Skeletal muscle tissue (tissue), 4 donors: ENCODE measurements around the gene ACAP2. TPM values are rescaled to one million over a fixed set of nuclear protein-coding genes. Genes with fewer than 3 reads are reported as not detected.

Source experiments
- H3K27ac ChIP-seq: one replicate; pipeline ENCODE4 v1.7.0; 2013; ENCODE audit warnings: mild to moderate bottlenecking, low read depth, low read length, inconsistent platforms
- H3K27me3 ChIP-seq, 3 donors: one replicate each; pipeline ENCODE4 v1.7.0; 2013; ENCODE audit warnings: low read length in 3 of 3; ENCODE audit not compliant: control insufficient read depth in 3 of 3, insufficient read depth in 3 of 3
- H3K36me3 ChIP-seq, 3 donors: one replicate each; pipeline ENCODE4 v1.7.0; 2013; ENCODE audit warnings: low read length in 3 of 3; ENCODE audit not compliant: control insufficient read depth in 3 of 3, insufficient read depth in 3 of 3
- H3K4me1 ChIP-seq, 3 donors: one replicate each; pipeline ENCODE4 v1.7.0; 2013; ENCODE audit warnings: low read length in 3 of 3, mild to moderate bottlenecking in 3 of 3; ENCODE audit not compliant: control insufficient read depth in 3 of 3, insufficient read depth in 3 of 3
- H3K4me3 ChIP-seq, 3 donors: one replicate each; pipeline ENCODE4 v1.7.0; 2013; ENCODE audit warnings: low read length in 3 of 3
- H3K9ac ChIP-seq, 3 donors: one replicate each; pipeline ENCODE4 v1.7.0; 2013; ENCODE audit warnings: low read length in 3 of 3, mild to moderate bottlenecking in 3 of 3, moderate library complexity in 2 of 3, low read depth in 1 of 3
- H3K9me3 ChIP-seq, 3 donors: one replicate each; pipeline ENCODE4 v1.7.0; 2013; ENCODE audit warnings: low read length in 3 of 3; ENCODE audit not compliant: control insufficient read depth in 3 of 3
- total RNA-seq: library from RNA; depleted of rRNA; stranded (reverse); fragments of >200 nt; gene quantifications from one replicate; pipeline ENCODE4 v1.2.3, GENCODE V29; 2014
- donor health status: Osteomylitis.

Gene ACAP2
- total RNA-seq, 1 donor from 2014 or later, result 52.7 TPM

DNA sequence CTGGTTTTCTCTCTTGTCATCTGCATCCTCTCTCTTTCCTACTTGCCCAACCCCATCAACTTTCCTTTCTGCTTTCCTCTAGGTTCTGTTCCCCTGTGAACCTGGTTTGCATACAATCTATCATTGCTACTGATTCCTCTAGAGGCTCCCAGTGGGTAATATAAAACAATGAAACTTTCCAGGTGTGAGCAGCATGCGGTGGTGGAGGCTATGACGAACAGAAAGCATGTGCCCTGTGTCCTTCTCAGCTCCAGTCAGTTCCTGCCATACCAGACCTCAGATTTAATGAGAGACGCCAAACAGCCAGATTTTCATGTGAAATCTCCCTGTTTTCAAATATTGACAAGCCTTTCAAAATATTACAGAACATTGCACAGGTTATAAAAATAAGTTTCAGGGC is 3.5 kb upstream of the ACAP2 start:
- Histone ChIP-seq H3K9me3 (no peaks in the 10 kb centered on the region), H3K4me3 (no peak overlapping the region), H3K9ac (no peak overlapping the region)

DNA sequence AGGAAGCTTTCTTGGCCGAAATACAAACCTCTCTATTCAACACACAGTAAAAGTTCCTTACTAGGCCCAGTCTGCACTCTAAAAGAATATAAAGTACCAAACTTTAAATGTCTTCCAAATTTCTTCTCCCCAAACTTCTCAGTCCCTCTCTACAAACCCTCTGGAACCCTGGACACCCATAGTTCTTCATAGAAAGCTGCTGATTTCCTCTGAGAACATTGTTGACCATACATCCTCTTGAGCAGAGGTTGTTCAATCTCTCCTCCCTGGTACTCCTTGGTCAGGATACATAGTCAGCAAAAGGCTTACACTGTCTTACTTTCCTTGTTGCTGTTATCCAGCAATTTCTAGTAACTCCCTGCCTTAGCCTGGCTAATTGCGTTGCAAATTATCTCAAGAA is 3.1 kb upstream of the ACAP2 start:
- peaks cover 12 to 17% (median 16%) of the 10 kb centered on the region in 3 donors for H3K4me1 ChIP-seq
- no peak overlapping the region for H3K4me3 ChIP-seq
- no peak overlapping the region for H3K9ac ChIP-seq
- no peaks in the 10 kb centered on the region for H3K36me3 ChIP-seq
- H3K9me3 ChIP-seq, result no peaks in the 10 kb centered on the region
- H3K27ac ChIP-seq, result no peak overlapping the region
- H3K27me3 ChIP-seq, result no peaks in the 10 kb centered on the region

More for the DNA sequence above, 3.5 kb upstream of the ACAP2 start:
- H3K27me3 ChIP-seq, result no peaks in the 10 kb centered on the region
- H3K4me1 ChIP-seq, result peaks cover 8 to 17% (median 13%) of the 10 kb centered on the region in 3 donors
- no peaks in the 10 kb centered on the region for H3K36me3 ChIP-seq
- no peak overlapping the region for H3K27ac ChIP-seq

DNA sequence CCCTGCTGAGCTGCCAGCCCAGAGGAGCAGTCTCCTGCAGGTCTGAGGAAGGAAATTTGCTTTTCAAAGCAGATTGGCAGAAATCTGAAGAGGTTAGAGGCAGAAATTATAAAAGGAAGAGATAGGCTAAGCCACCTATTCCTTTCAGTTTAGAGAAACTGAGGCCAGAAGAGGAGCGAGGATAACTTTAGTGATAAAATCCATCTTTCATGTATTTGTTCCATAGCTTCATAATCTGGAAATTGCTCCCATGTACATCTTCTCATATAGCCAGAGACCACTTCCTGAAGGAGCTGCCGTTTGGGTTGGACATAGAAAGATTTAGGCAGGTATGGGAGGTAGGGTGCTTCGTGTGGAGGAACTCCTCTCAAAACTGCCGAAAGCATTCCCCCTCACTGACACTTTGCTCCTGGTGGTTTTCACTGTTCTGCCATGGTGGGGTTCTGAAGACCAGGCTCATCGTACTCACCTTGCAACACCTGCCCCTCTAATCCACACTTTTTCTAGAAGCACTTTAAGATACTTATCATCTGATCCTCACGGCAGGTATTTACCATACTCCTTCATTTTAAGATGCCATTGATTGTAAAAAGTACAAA is 670 bp upstream of the ACAP2 start:
- Histone ChIP-seq H3K27me3 (no peaks in the 10 kb centered on the region), H3K9ac (peak overlapping the region; percentile 52 to 83 (median 80)), H3K4me1 (peaks cover 12 to 23% (median 17%) of the 10 kb centered on the region in 3 donors), H3K4me3 (peak overlapping the region; percentile 41 to 87 (median 71)), H3K9me3 (no peaks in the 10 kb centered on the region), H3K27ac (peak overlapping the region; percentile 26), H3K36me3 (no peaks in the 10 kb centered on the region)

DNA sequence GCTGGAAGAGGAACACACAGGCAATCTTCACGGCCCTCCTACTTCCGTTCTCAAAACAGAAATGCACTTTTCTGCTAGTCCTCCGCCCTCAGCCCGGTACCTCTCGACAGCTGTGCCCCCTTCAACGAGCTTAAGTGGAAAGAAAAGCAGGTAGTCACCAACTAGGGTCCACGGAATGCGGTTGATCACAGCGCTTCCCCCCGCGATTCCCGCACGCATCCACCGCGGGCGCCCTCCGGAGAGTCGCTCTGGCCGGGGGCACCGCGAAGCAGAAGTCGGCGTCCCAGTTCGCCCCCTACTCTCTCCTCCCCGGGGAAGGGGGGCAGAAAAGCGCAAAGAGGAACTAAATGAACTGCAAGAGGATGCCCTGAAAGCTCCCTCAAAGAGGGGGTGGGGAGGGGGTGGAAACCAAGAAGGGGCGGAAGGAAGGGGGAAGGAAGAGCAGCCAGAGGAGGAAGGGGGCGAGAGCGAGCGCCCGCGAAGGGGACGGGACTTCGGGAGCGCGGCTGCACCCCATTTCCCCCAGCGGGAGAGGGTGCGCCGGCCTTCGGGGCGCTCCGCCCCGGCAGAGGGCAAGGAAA is 738 bp downstream of the ACAP2 start:
- H3K27me3 ChIP-seq, result no peaks in the 10 kb centered on the region
- H3K4me1 ChIP-seq, result peaks cover 12 to 23% (median 17%) of the 10 kb centered on the region in 3 donors
- peak overlapping the region; percentile 93 for H3K27ac ChIP-seq
- H3K36me3 ChIP-seq, result no peaks in the 10 kb centered on the region
- H3K4me3 ChIP-seq, result peak overlapping the region; percentile 81 to 88 (median 86)
- H3K9me3 ChIP-seq, result no peaks in the 10 kb centered on the region
- peak overlapping the region; percentile 87 to 98 (median 92) for H3K9ac ChIP-seq

DNA sequence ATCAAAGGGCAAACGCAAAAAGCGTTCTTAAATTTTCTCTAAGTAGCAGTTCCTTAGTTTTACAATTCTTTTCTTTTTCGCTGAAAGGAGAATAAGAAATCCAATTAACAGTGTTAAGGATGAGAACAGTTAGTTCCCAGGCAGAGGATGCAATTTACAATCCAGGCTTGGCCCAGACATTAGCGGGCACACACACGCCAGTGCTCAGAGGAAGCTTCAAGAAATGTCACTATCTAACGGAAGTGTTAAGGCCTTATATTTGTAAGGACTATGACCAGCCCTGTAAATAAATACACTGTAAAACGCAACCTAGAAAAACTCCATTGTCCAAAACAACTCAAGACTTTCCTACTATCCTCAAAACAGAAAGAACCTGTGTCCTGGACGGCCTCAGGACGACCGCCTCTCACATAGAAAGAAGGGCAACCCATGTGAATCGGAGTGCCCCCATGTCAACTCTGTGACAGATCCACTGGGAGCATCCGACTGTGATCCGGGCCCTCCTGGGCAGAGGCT is 1.3 kb downstream of the ACAP2 start:
- H3K4me1 ChIP-seq, result peaks cover 12 to 23% (median 17%) of the 10 kb centered on the region in 3 donors
- H3K27ac ChIP-seq, result peak overlapping the region; percentile 93
- no peaks in the 10 kb centered on the region for H3K9me3 ChIP-seq
- H3K36me3 ChIP-seq, result no peaks in the 10 kb centered on the region
- peak overlapping the region; percentile 87 to 98 (median 92) for H3K9ac ChIP-seq
- no peaks in the 10 kb centered on the region for H3K27me3 ChIP-seq
- H3K4me3 ChIP-seq, result peak overlapping the region; percentile 81 to 88 (median 86)

DNA sequence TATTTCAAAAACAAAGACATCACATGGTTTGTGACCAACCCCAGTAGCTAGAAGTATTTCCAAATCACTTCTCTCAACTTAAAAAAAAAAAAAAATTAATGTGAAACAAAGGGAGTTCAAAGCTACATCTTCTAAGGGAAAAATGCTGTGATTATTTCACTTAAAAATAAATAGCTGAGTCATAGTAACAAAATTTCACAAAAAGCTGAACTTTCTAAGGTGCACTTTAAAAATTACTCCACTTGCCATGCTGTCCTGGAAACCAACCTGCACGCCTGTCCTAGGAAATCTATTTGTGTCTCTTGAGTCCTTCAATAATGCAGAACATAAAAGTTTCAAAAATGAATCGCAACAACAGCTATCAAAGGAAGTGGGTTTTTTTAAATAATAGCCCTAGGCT is 1.8 kb downstream of the ACAP2 start:
- Histone ChIP-seq H3K9me3 (no peaks in the 10 kb centered on the region), H3K27me3 (no peaks in the 10 kb centered on the region), H3K4me3 (peak overlapping the region in 2 of 3 donors; percentile 81 to 88), H3K9ac (peak overlapping the region; percentile 87 to 98 (median 92)), H3K27ac (peak overlapping the region; percentile 93), H3K4me1 (peaks cover 12 to 23% (median 17%) of the 10 kb centered on the region in 3 donors), H3K36me3 (no peaks in the 10 kb centered on the region)

DNA sequence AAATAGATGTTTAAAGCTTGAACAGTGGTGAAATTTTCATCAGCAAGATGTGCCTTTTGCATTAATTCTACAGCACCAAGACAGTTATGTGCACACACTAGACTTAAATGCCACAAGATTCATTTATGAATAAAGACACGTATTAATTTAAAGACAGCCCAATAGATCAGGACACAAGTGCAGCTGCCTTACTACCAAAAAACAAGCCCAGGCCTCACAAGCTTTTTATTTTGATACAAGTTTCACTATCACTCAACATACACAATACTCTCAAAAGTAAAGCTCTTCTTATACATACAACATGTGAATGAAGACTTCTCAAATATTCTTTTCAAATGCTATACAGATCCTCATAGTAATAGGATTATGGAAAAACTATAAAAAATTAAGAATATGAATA is 2.4 kb downstream of the ACAP2 start:
- Histone ChIP-seq H3K4me1 (peaks cover 12 to 23% (median 17%) of the 10 kb centered on the region in 3 donors), H3K27ac (no peak overlapping the region), H3K9me3 (no peaks in the 10 kb centered on the region), H3K4me3 (no peak overlapping the region), H3K27me3 (no peaks in the 10 kb centered on the region), H3K9ac (no peak overlapping the region), H3K36me3 (no peaks in the 10 kb centered on the region)

DNA sequence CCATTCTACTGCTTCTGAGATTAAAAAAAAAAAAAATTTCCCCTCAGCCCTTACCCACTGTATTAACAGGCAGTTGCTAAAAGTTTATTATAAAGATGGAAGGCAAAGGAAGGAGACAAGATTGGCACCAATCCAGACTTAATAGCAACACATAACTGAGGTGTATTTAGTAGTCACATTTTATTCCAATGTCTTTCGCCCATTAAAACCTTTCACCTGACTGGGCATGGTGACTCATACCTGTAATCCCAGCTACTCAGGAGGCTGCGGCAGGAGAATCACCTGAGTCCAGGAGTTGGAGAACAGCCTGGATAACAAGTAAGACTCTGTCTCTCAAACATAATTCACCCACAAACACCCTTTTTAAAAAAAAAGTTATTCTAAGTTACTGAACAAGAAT is 4.4 kb downstream of the ACAP2 start:
- Histone ChIP-seq H3K4me1 (peaks cover 8 to 19% (median 13%) of the 10 kb centered on the region in 3 donors), H3K9me3 (no peaks in the 10 kb centered on the region), H3K36me3 (no peaks in the 10 kb centered on the region), H3K4me3 (no peak overlapping the region), H3K27me3 (no peaks in the 10 kb centered on the region), H3K27ac (no peak overlapping the region), H3K9ac (no peak overlapping the region)

DNA sequence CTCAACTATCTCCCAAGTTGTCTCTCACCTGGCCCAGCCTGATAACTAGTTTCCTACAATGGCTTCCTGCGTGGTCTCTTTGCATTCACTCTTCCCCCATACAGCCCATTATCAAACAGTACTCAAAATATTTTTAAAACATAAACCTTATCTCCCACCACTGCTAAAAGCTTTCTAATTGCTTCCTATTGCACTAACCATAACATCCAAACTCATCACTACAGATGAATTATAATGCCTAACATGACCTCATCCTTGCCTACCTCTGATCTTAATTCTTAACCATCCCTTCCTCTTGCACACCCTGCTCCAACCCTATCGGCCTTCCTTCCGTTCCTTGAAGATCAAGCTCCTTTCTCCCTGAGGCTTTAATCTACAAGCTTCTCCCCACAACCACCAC is 17.0 kb downstream of the ACAP2 start:
- Histone ChIP-seq H3K4me3 (no peak overlapping the region), H3K9ac (no peak overlapping the region), H3K36me3 (no peaks in the 10 kb centered on the region), H3K27ac (no peak overlapping the region), H3K27me3 (no peaks in the 10 kb centered on the region), H3K4me1 (peaks cover 0 to 3% (median 0%) of the 10 kb centered on the region in 3 donors), H3K9me3 (no peaks in the 10 kb centered on the region)

DNA sequence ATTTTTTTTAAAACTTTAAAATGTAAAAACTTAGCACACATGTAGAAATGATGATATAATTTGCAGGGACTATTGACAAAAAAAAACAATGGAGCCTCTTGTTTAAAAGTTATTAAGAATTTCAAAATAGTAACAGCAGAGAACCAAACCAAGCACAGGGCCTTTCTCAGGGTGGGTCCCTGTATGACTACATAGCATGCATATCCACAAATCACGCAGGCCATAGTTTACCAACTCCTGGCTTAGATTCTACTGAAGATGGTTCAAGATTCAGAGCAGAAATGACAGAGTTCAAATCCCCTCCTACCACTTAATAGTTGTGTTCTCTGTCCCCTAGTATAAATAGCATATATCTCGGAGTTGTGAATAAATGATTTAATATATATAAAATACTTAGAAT is 19.0 kb downstream of the ACAP2 start:
- Histone ChIP-seq H3K36me3 (no peaks in the 10 kb centered on the region), H3K4me1 (peaks cover 0 to 3% (median 0%) of the 10 kb centered on the region in 3 donors), H3K9me3 (no peaks in the 10 kb centered on the region), H3K9ac (no peak overlapping the region), H3K27me3 (no peaks in the 10 kb centered on the region), H3K27ac (no peak overlapping the region), H3K4me3 (no peak overlapping the region)
